Fibroblast of peridontal ligament (primary cell): ENCODE results near the gene PPP1R7.

Experiments
- DNase-seq: peaks from one replicate; pipeline ENCODE4 v3.0.0-alpha.2; 2010; ENCODE audit errors: extremely low read depth

The PPP1R7 gene

DNA sequence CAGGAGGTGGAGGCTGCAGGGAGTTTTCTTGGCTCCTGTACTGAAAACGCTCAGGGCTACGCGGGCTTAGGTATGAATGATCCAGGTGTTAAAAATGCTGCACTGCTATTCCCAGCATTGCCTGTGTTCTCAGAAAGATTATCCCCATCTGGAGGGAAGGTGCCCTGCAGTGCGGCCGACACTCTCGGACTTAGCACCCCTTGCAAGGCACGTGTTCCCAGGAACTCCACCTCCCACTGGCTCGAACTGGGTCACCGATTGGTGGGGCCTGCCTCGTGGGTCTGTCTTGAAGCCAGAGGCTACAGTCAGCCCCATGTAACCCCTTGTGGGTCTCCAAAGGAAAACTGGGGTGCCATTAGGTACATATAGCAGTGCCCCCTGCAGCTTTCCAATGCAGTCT lies 63.9 kb downstream of the PPP1R7 start:
- DNase-seq = no peak

DNA sequence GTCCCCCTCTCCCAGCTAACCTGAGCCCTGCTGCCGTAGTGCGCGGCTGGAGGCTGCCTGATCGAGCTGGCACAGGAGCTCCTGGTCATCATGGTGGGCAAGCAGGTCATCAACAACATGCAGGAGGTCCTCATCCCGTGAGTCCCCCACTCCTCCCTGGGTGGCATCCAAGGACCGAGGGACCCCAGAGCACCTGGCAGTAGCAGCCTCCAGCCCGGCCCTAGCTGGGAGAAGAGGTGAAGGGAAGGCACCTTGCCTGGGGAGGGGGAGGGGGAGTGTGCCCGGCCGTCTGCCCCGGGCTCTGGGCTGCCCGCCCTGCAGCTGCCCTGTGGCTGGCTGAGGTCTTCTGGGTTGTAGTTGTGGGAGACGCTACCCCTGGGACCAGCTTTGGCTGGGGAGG lies 64.5 kb downstream of the PPP1R7 start:
- no peak for DNase-seq

DNA sequence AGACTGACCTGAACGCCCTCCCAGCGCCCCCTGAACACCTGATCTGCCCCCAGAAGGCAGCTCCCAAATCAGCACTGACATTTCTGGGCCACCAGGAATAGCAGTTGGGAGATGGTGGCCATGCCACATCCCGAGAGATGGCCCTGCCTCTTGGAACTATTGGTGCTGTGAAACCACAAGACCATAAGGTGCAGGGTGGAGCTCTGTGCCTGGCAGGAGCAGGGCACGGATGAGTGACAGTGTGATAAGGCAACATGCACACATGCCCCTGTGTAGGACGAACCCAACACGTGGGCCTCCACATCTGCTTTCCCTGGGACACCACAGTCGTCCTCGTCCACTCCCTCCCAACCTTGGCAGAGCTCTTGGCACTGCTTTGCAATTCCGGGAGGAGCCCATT lies 65.2 kb downstream of the PPP1R7 start:
- no peak for DNase-seq

DNA sequence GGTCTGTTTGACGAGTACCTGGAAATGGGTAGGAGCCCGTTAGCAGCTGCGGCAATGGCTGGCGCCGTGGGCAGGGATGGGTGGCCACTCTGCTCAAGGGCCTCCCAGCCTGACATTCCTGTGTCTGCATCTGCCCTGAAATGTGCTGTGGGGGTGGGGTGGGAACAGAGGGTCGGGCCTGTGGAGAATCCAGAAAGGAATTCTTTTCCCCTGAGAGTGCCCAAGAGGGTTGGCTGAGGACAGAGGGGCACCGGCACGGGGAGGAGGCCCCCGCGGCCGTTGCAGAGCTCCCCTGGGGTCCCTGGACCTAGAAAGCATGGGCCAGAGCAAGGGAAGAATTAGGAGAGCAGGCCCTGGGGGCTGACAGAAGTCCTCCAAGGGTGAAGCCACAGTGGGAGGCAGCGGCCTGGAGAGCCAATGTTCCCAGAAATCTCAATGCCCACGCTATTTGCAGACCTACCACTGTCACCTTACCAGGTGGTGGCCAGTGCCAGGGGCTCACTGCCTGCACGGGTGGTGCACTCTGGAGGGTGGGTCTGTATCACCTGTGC lies 66.0 kb downstream of the PPP1R7 start:
- no peak for DNase-seq

DNA sequence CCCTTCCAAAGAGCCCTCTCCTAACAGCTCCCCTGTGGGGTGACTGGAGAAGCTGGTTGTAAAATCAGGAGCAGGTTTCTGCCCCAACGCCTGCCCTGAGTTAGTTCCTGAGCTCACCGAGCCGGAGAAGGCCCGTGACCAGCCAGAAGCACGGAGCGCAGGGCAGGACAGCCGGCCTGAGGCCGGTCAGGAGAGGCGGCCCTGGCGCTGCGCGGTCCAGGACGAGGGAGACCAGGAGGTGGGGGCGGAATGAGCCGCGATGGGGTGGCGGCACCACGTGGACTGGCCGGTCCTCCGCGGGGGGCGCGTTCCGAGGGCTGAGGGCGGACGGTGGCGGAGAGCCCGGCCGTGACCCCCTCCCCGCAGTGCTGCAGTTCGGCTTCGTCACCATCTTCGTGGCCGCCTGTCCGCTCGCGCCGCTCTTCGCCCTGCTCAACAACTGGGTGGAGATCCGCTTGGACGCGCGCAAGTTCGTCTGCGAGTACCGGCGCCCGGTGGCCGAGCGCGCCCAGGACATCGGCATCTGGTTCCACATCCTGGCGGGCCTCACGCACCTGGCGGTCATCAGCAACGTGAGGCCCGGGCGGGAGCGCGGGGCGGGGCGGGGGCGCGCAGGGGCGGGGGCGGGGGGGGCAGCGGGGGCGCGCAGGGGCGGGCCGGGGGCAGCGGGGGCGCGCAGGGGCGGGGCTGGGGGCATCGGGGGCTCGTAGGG lies 67.2 kb downstream of the PPP1R7 start:
- peak; percentile 50 for DNase-seq

DNA sequence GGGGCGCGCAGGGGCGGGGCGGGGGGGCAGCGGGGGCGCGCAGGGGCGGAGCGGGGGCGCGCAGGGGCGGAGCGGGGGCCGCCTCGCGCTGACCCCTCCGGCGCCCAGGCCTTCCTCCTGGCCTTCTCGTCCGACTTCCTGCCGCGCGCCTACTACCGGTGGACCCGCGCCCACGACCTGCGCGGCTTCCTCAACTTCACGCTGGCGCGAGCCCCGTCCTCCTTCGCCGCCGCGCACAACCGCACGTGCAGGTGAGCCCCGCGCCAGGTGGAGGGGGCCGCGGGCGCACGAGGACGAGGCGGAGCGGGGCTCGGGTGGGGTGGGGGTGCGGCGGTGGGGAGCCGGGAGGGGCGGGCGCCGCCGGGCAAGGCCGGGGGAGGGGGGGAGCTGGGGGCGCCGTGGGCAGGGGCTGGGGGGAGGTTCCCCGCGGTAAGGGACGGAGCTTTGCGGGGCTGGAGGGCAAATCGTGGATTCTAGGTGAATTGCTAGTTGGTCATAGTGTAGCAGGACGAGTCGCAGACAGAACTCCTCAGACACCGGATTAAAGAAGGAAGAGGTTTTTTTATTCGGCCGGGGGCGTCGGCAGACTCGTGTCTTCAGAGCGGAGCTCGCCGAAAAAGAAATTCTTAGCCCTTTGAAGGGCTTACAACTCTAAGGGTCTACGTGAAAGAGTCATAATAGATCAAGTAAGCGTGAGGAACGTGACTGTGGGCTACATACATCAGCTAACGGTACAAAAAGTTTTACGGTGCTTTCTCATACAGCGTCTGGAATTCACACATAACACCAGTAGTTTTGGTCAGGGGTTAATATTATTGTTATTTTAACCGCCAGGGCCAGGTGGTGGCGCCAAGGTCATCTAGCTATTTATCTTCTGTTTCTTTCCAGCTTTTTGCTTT lies 68.1 kb downstream of the PPP1R7 start:
- peak; percentile 22 for DNase-seq

DNA sequence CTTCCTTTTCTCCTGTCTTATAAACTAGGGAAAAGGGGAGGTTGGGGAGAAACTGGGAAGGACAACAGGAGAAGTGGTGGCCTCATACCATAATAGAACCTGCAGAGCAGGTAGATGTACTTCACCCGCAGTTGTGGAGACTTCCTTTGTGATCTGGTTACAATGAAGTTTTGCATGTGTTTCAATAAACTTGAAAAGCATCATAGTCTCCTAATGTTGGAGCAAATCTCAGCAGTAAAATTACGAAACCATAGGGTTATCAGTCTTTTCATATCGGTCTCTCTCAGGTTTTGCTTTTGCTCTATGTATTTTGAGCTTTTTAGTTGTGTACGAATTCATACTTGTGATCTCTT lies 68.7 kb downstream of the PPP1R7 start:
- DNase-seq = no peak

DNA sequence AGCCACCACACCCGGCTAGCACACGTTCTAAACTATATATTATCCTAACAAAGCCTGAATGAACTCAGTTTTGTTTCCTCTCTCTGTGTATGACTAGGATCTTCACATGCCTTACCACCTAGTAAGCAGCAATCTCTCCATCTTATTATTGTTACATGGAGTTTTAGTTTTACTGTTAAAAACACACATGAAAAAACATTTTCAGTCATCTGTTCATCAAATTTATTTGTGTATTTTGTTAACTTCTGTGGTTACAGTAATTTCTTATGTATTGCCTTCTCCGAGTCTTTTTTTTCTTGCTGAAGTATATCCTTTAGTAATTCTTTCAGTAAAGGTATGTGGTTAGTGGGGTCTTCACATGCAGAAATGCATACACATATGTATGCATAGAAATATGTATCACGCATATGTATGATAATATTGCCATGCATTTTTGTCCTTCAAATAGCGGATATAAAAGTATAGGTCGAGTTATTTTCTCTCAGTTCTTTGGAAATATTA lies 69.6 kb downstream of the PPP1R7 start:
- DNase-seq = no peak

DNA sequence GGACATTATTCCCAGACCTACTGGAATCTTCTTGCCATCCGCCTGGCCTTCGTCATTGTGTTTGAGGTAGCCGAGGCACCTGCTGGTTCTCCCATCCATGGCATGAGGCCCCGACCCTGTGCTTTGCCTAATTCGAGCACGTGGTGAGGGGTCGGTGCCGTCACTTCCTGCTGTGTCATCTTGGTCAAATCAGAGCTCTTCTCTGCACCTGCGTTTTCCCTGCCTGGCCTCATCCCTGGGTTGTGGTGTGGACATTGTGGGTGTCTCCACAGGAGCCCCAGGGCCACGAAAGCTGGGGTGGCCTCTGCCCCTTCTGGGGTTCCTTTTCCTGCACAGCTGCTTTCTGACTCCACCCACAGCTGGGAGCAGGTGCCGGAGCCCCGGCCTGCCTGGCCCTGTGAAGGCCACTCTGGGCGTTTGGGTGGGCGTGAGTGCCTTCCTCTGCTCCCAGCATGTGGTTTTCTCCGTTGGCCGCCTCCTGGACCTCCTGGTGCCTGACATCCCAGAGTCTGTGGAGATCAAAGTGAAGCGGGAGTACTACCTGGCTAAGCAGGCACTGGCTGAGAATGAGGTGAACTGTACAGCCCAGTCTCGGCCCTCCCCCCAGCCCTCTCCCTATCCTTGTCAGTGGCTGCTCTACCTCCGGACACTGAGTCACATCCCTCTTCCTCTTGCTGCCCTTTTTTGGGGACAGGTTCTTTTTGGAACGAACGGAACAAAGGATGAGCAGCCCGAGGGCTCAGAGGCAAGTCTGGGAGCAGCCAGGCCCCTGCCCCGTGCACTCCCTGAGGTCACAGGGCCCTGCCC lies 73.1 kb downstream of the PPP1R7 start:
- no peak for DNase-seq

DNA sequence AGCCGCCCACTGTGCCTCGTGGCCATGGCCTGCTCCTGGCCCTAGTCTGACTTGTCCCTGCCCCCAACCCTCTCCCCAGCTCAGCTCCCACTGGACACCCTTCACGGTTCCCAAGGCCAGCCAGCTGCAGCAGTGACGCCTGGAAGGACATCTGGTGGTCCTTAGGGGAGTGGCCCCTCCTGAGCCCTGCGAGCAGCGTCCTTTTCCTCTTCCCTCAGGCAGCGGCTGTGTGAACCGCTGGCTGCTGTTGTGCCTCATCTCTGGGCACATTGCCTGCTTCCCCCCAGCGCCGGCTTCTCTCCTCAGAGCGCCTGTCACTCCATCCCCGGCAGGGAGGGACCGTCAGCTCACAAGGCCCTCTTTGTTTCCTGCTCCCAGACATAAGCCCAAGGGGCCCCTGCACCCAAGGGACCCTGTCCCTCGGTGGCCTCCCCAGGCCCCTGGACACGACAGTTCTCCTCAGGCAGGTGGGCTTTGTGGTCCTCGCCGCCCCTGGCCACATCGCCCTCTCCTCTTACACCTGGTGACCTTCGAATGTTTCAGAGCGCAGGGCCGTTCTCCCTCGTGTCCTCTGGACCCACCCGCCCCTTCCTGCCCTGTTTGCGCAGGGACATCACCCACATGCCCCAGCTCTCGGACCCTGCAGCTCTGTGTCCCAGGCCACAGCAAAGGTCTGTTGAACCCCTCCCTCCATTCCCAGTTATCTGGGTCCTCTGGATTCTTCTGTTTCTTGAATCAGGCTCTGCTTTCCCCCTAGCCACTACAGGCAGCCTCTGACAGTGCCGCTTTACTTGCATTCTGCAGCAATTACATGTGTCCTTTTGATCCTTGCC lies 74.0 kb downstream of the PPP1R7 start:
- peak; percentile 38 for DNase-seq

DNA sequence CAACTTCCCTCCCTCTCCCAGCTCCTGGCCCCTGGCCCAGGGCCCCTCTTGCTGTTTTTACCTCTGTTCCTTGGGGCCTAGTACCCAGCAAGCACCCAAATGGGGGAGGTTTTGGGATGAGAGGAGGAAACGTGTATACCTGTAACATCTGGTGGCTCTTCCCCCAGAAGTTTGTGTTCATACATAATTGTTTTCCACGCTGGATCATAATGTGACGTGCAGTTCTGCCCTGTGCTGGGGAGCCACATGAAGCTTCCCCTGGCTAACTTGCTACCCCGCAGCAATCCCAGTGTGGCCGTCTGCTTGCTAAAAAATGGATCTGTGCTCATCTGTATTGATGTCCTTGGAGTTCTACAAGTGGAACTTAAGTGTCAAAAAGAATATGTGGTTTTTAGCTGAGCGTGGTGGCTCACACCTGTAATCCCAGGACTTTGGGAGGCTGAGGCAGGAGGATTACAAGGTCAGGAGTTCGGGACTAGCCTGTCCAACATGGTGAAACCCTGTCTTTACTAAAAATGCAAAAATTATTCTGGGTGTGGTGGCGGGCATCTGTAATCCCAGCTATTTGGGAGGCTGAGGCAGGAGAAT lies 74.7 kb downstream of the PPP1R7 start:
- DNase-seq = no peak

DNA sequence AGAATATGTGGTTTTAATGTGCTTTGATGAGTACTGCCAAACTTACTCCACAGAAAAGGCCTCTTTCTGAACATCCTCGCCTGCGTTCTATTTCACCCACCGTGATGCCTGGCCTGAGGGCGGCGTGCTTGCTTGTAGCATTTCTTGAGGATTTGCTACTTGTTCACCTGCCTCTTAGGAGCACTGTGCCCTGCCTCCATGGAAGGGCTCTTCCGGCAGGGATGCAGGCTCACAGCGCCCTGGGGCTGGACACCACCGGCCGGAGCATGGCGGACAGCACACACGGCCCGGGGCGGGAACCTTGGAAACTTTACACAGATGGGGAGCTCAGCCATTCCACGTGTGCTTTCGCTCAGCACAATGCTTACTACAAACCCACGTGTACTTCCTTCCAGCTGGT lies 75.3 kb downstream of the PPP1R7 start:
- no peak for DNase-seq

DNA sequence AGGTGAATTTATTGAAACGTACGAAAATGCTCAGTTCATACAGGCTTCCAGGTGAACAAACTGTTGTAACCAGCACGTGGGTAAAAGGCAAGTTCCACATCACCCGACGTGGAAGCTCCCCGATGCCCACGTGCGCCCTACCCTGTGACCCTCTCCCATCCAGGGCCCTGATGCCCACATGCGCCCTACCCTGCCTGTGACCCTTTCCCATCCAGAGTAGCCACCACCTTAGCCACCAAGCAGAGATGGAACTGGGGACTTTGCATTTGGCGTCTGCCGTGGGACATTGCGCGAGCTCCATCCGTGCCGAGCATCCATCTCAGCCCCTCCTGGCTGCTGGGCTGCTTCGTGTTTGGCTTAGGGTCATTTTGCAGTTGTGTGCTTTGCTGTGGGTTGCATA lies 75.7 kb downstream of the PPP1R7 start:
- DNase-seq = no peak

DNA sequence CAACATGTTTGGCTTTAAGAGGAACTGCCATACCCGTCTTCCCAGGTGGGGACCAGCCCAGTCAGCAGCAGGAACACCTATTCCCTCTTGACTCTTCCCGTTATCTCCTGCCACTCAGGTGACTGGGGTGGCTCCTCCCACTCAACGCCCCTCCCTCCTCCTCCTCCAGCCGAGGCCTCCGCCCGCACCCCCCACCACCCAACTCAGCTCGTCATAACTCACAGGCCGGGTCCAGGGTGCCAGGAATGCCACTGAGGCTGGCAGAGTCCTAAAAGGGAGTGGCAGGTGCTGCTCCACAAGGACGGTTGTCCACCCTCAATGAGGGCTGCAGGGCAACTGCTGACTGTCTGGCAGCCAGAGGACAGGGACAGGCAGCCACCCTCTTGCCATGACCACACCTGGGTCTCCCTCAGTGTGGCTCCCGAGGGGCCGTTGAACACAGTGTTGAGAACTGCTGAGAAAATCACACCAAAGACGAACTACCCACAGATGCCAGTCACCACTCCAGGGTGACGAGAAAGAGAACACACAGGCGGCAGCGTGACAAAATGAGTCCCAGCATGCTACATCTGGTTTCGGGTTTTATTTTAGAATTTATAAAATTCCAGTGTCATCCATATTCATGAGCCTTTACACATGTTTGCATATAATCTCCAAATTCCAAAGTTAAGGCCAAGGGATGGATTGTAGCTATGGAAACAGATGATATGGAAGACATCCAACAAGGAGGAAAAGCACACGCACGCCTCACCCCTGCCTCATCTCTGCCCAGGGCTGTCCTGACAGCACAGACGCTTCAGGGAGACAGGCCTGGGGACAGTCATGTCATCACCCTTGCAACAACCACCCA lies 76.7 kb downstream of the PPP1R7 start:
- DNase-seq = no peak

DNA sequence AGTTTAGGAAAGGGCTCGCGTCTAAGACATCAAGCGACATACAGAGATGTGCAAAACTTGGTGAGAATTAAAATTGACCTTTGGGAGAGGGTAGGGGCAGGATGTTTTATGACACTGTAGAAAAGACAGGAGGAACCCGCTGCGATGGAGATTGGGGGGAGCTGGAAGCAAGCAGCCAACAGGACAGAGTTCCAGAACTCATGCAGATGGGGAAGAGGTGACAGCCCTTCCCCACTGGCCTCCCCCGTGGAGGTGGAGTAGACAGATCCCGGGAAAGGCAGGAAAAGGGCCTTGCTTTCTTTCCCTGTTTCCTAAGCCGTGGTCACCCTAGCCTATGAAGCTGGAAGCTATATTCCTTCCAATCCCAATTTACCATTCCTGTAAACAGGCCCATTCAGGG lies 77.3 kb downstream of the PPP1R7 start:
- DNase-seq = no peak

DNA sequence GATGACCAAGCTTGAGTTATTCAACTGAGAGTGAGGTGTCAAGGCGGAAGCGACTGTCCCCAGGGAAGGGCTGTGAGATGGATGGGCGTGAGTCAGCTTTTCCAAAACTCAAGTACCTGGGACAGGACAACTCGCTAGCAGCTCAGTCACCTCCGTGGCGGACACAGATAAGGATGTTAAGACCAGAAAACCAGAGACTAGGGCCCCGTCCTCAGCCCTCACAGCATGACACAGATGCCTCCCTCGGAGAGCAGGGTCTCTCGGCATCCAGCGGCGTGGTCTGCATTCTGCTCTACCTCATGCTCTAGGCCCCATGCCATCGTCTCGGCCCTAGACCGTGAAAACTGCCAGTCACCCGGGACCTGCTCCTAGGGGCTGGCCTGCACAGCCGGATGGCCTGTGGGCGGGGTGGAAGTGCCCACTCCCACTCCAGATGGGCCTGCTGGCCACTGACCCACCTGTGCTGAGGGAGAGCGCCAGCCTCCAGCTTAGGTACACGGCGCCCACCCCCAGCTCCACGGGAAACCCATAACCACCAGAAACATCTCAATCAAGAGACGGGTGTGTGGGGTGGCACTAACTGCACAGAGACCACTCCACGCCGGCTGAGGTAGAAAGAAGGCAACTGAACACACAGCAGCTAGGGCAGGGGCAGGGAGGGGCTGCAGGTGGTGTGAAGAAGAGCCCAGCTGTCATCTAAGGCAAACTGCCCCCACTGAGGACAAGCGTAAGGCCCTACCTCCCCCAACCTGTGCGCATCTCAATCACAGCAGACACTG lies 78.0 kb downstream of the PPP1R7 start:
- no peak for DNase-seq

DNA sequence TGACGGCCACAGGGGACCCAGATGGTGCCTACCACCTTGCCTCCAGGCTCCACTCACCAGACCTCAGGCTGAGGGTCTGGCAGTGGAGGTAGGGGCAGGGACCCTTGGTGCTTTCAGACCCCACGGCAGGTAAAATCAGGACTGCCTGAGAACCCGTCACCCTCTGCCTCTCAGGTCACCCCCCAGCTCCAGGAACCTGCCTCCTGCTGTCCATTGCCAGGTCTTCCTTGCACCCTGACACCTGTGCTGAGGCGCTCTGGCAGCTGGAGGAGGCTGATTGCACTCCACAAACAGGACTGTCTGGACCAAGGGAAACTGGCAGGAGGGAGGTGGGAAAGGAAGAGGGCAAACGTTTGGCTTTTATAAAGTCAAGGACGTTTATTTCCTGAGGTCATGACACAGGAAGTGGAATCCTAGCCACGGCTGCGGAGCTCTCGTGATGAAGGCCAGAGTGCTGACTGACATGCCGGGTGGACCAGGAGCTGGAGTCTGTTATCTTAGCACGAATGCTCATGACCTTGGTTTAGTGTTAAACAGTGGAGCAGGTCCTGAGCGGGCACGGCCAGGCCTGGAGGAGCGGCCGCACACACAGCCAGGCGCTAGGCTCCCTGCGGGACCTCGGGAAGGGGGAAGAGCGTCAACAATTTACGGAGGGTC lies 78.7 kb downstream of the PPP1R7 start:
- no peak for DNase-seq
